H1 (cell line): ENCODE data around the gene ALPI.

Experiments used
- RAD21 ChIP-seq, 2 experiments: IDR thresholded peaks in 1 of 2; conservative IDR thresholded peaks in 1 of 2; 2 replicates each; pipeline ENCODE4 v1.6.1; 2011; ENCODE audit warnings: low read depth in 2 of 2, low read length in 2 of 2, improper control_type of control experiment in 1 of 2, inconsistent platforms in 1 of 2, mild to moderate bottlenecking in 1 of 2, moderate library complexity in 1 of 2
- SRF ChIP-seq: IDR thresholded peaks from 2 replicates; pipeline ENCODE4 v1.6.1; 2011; ENCODE audit warnings: mild to moderate bottlenecking, low read depth, low read length, moderate library complexity

GRCh38 chr2:232431705-232432590, 24.0 kb upstream of the ALPI start:
- no peak for TF ChIP-seq SRF
- no peak for TF ChIP-seq RAD21 (IDR thresholded peaks at IDR 0.05 in 1 of 2, conservative IDR thresholded peaks at IDR 0.05 in 1 of 2; ENCODE audit: low read depth in 2 of 2, low read length in 2 of 2)
